GM21825 (cell line): Measurements from ENCODE around the gene RBM26.
A peak's percentile ranks its signal among the peaks of the same experiment; 100 is the strongest.

ENCODE experiments used
- ATAC-seq: cut with Tn5 transposase; IDR thresholded peaks from one replicate; pipeline ENCODE4 v1.9.1; 2021; ENCODE audit warnings: mild to moderate bottlenecking, moderate library complexity; ENCODE audit not compliant: unreplicated experiment

RBM26 gene, protein sequence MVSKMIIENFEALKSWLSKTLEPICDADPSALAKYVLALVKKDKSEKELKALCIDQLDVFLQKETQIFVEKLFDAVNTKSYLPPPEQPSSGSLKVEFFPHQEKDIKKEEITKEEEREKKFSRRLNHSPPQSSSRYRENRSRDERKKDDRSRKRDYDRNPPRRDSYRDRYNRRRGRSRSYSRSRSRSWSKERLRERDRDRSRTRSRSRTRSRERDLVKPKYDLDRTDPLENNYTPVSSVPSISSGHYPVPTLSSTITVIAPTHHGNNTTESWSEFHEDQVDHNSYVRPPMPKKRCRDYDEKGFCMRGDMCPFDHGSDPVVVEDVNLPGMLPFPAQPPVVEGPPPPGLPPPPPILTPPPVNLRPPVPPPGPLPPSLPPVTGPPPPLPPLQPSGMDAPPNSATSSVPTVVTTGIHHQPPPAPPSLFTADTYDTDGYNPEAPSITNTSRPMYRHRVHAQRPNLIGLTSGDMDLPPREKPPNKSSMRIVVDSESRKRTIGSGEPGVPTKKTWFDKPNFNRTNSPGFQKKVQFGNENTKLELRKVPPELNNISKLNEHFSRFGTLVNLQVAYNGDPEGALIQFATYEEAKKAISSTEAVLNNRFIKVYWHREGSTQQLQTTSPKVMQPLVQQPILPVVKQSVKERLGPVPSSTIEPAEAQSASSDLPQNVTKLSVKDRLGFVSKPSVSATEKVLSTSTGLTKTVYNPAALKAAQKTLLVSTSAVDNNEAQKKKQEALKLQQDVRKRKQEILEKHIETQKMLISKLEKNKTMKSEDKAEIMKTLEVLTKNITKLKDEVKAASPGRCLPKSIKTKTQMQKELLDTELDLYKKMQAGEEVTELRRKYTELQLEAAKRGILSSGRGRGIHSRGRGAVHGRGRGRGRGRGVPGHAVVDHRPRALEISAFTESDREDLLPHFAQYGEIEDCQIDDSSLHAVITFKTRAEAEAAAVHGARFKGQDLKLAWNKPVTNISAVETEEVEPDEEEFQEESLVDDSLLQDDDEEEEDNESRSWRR

DNA sequence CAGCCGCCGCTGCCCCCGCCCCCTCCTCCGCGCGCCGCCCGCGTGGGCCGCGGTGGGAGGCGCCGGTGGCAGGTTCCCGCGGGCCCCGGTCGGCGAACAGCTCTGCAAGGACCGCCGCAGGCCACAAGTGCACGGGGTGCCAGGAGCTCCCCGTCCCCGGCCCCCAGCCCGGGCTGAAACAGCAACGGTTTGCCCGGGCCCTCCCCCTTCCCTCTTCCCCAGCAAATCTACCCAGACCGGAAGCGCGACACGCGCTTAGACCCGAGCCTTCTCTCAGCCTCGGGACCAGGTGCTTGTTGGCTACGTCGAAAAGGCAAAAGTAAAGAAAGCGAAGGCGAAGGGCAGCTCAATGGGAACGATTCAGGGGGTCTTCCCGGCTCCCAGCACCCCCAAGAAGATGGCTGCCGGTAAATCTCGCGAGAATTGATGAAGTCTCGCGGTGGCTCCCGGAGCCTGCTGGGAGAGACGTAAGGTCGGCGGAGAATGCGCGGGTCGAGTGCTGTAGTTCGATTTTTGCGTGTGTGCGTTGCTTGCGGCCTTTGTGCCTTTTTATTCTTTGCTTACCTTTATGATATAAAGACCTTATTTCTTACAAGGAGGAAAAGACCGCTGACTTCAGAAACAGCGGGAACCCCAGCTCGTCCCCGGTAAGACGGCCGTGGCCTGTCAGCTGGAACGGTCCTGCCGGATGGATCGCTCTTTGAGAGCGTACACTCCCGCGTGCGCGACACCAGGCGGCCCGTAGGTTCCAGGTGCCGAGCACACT, at the start of gene RBM26:
Gene RBM26, minus strand, starts transcription at position 425 of the 766 bp plus-strand sequence. CDS start 481 bp downstream, outside the sequence.
- ATAC-seq, result peak; percentile 76

DNA sequence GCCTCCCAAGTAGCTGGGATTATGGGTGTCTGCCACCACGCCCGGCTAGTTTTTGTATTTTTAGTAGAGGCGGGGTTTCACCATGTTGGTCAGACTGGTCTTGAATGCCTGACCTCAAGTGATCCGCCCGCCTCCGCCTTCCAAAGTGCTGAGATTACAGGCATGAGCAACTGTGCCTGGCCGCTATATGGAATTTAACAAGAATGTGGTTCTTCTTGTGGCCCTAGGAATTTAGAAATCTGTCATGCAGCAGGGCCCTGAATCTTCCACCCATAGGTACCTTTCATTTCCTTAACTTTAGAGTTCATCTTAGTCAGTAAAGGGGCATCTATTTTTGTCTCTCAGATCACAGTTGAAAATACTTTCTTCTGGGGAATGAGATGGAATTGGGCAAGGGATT, 49.3 kb upstream of the RBM26 start:
- no peak for ATAC-seq

DNA sequence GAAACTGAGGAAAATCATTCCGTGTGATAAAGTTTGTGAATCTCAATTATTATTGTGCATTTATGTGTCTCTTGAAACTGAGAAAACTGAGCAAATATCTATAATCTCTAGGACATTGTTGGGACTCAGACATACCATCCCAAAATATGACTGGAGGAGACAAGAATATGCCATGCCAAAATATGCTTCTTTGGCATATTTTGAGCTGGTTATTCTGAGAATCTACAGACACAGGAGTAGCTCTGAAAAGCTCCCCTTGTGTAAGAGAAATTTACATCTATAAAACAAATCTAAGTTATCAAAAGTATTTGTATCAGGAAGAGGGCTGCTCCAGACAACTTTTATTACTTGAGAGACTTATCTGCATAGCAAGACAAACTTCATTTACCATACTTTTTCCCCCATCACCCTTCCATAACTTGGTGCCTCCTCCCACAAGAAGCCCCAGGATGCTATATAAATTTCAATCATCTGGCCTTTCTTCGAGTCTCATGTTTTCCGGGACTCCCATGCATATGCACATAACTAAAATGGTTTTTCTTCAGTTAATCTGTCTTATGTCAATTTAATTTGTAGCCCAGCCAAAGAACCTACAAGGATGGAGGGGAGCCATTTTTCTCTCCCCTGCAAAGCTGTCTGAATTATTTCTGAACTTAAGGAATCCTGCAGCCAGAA, 46.3 kb upstream of the RBM26 start:
- ATAC-seq, result no peak

DNA sequence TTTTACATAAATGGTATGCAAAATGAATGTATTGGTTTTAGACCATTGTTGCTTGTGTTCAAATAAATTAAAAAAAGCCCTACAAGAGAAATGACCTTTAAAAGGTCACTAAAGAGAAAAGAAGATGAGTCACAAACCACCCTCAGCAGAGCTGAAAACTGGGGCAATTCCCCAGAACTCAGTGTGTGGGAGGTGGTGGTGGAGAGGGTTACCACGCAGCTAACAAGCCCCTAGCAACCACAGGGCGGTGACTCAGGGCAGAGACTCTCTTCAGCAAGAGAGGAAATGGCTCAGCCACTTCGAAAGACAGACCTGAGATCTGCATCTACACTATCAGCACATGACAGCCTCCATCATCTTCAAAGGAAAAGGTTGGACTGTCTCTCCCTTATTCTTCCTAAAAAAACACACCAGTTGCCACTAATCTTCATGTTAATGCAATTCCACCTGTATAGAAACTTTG, 45.5 kb upstream of the RBM26 start:
- ATAC-seq, result peak; percentile 100

DNA sequence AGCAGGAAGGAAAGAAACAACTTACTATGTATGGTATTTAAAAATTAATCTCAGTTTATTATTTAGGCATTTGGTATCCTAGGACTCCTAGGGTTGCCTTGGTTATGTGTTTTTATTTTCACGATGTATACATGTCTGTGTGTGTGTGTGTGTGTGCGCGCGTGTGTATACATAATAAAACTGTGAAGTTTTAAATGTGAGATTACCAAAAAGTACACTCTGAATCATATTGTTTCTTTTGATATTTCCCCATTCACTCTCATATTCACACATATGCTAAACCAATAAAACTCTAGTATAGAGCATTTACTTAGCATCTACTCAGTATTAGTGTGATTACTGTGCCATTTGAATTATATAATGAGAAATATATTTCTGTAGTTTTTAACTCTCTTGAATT, 44.1 kb upstream of the RBM26 start:
- no peak for ATAC-seq

DNA sequence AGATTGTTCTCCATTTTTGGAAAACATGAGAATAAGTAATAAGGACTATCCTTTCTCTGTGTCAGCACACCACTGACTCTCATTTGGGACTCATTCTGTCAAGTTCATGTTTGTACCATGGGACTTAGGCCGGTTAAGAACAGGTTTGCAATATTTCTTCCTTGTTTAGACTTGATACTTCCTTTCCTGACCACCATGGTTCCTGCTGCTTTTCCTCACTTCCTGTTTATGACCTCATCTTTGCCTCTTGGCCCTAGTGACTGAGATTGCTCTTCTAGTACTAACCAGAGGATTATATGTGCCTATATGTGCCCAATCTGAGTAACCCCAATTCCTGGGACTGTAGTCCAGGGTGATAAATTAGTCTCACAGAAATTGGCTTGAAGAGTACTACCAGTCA, 42.4 kb upstream of the RBM26 start:
- ATAC-seq, result no peak

DNA sequence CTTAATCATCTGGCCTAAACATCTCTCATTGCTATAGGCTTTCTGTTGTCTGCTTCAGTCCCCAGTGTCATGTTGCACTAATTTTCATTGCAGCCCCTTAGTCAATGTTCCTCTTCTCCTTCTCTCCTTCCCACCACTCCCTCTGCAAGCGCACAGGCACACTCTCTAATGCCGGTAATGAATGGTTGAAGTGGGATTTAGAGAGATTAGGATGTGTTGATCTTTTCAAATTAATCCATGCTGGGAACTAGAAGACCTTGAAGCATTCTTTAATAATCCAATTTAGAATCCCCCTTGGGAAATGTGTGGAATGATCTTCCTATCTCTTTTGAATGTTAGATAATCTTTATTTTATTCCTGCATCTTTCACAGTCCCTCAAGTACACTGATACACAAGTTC, 41.7 kb upstream of the RBM26 start:
- ATAC-seq, result no peak

DNA sequence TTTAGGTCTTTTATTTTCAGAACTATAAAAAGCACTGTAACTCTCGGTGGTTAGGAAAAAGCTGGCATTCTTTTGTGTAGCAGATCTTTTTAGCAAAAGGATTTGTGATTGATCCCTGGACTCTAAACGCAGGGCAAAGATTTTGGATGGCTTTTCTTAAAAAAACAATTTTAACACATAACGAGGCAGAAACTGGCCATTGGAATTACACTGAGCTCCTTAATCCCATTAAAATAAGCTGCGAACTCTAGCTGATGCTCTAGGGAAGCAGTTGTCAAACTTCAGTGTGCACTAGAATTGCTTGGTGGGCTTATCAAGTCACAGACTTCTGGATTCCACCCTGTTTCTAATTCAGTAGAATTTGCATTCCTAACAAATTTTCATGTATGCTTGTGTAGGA, 41.1 kb upstream of the RBM26 start:
- ATAC-seq, result no peak

DNA sequence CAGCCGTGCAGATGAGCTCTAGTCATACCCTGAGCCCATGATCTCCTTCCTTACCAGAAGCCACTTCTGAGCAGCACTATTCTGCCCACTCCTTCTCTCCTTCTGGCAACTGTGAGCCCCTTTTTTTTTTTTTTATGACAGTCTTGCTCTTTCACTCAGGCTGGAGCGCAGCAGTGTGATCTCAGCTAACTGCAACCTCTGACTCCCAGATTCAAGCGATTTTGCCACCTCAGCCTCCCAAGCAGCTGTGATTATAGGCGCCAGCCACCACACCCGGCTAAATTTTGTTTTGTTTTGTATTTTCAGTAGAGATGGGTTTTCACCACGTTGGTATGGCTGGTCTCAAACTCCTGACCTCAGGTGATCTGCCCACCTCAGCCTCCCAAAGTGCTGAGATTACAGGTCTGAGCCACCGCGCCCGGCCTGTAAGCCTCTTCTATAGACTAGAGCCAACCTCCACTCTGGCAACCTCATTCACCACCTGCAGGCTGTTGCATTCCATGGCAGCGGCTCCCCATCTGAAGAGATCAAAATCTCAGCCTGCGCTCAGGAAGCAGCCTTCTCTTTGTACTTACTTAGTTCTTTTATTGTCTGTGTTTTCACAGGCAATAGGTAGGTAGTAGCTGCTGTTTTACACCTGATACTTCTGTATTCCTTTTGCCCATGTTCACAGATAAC, 40.1 kb upstream of the RBM26 start:
- no peak for ATAC-seq

DNA sequence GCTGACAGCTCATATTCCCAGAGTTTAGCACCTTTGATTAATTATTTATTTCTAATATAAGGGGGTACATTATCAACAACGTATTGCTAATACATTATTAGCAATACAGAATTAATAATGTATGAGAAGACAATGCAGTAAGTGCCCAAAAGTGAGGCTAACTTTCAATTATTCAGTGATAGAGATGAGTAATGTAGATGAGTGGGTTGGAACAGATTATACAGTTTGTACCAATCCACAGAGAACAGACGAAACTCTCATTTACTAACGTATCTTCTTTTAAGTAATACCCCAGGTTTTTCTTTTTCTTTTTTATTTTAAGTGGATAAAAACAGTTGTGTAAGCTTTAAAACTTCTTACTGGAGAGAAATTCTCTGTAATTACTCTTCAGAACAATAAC, 36.7 kb upstream of the RBM26 start:
- ATAC-seq, result no peak

DNA sequence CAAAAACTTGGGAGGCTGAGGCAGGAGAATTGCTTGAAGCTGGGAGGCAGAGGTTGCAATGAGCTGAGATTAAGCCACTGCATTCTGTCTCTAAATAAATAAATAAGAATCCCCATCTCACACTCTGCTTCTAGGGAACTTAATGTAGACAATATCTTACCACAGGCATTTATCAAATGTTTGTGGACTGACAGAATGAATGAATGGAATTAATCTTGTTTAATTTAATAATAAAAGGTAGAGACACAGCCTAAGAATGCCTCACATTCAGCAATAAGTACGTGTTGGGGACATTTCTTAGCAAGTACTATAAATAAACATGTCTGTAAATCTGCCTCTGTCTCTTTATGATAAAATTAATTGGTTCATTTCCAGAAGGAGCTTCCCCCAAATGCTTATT, 36.2 kb upstream of the RBM26 start:
- ATAC-seq, result no peak

DNA sequence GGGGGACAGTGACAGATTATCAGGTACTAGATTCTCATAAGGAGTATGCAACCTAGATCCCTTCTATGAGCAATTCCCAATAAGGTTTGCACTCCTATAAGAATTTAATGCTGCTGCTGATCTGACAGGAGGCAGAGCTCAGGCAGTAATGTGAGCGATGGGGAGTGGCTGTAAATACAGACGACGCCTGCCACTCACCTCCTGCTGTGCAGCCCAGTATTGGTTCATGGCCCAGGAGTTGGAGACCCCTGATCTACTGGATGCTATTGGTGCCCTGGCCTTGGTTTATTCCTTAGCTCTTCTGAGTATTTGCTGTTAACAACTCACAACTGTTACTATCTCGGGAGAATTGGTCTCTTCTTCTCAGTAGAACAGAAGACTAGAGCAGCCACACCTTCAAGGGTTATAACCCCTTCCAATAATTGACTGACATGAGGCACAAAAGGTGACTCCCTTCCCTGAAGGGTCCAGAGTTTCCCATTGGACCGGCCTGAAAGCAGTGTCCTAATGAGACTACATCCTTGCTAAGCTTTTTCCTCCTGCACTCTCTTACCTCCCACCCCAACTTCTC, 35.0 kb upstream of the RBM26 start:
- no peak for ATAC-seq

DNA sequence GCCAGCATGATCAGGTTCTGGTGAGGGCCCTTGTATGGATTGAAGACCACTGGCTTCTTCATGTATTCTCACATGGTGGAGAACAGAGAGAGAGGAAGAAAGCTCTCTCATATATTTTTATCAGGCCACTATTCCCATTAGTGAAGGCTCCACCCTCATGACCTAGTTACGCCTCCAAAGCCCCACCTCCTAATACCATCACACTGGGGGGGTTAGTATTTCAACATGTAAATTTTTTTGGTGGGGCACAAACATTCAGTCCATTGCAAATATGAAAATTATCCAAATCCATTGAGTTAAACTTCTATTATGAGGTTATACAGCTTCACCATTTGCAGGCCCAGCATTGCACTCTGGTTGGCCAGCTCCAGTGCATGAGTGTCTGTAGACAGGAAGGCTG, 33.2 kb upstream of the RBM26 start:
- ATAC-seq, result no peak

DNA sequence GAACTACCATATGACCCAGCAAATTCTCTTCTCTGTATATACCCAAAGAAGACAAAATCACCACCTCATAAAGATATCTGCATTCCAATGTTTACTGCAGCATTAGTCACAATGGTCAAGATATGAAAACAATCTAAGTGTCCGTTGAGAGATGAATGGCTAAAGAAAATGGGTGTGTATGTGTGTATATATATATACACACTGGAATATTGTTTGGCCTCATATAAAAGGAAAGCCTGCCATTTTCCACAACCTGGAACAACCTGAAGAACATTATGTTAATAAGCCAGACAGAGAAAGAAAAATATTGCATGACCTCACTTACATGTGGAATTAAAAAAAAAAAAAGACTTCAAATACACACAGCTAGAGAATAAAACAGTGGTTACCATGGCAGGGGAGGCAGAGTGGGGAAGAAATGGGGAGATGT, 29.5 kb upstream of the RBM26 start:
- no peak for ATAC-seq

DNA sequence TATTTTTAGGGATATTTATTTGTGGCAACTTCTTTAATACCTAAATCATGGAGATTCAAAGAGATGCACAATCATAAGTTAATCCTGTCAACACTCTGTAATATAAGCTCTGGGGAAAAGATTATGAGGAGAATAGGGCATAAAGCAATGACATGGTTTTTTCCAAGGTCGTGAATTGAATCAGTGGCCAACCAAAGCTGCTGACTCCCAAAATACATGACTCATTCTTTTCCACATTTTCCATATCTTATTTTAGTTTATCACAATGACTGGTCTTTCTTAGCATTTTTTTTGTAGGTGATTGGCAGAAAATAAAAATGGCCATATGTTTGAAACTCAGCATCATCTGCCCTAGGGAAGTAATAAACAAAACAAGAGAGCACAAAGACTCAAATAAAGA, 28.5 kb upstream of the RBM26 start:
- ATAC-seq, result no peak

DNA sequence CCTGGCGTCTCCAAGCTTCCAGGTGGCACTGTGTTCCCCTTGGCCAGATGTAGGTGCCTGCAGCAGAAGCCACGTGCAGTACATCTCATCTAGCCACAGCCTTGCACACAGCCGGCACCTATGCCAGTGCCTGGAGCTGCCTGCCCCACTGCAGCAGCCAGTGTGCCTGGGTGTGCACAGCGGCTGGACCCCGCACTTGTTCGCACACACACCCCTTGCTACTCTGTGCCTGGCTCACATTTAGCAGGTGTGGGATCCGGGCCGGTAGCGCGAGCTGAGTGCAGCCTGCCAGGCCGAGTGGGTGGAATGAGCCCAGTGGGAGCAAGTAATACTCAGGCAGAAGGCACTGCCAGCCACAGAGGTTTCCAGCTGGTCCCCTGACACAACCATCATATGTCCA, 26.9 kb upstream of the RBM26 start:
- ATAC-seq, result no peak

DNA sequence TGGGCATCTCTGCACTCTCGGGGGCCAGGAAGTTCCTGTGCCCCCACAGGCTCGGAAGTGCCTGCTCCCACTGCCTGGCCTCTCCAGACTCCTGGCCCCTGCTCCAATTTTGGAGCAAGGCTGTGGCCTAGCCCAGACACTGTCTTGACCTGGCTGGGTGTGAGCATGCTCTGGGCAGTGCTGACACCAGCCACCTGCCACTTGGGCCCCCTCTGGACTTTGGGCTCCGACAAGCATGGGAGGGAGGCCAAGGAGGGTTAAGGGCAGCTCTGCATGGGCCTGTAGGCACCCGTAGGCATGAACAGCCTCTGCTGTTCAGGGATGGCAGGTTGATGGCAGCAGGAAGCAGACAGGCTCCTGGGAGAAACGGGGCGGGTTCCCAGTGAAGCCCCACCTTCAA, 26.0 kb upstream of the RBM26 start:
- ATAC-seq, result no peak

DNA sequence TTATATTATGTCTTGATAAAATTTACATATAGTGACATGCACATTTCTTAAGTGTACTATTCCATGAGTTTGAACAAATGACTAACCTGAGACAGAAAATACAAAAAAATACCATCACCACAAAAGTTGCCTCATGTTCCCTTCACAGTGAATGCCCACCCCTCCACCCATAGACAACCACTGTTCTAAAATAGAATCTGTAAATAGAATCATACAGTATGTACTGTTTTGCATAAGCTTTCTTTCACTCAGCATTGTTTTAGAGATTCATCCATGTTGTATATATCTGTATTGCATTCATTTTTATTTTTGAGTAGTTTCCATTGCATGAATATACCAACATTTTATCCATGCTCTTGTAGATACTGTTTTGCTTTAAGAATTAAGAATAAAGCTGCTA, 23.3 kb upstream of the RBM26 start:
- no peak for ATAC-seq

DNA sequence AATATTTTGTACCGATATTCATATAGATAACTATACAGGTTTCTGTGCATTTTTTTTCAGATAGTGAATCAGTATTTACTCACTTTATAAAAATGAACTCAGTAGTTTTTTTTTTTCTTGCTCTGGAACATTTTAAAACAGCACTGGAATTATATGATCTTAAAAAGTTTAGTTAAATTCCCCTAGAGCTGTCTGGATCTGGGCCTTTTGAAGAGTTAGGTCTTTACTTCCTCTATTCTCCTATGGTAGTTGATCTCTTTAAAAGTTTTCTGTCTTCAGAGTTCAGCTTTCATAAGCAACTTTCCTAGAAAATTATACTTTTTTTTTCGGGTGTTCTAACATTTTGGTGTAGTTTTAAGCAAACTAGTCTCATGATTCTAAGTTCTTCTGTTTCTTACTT, 21.8 kb upstream of the RBM26 start:
- no peak for ATAC-seq

DNA sequence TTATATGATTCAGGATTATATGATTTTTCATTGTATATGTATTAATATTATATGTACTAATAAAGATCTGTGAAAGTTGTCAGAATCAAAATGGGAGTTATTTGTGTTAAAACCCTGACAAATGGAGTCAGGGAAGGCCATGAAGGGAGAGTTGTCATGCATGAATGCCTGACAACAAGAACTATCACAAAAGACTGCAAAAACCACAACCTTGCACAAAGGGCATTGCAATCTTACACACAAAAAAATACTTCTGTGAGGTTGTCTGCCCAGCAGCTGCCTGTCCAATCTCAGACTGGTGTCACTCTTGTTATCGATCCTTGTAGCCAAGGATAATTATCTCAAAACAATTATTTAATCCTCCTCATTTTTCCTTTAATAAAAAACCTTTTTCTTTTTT, 21.2 kb upstream of the RBM26 start:
- no peak for ATAC-seq
